Lower leg skin (tissue), 4 donors: ENCODE measurements around the gene RAB30. TPM values are rescaled to one million over a fixed set of nuclear protein-coding genes. Genes with fewer than 3 reads are reported as not detected.

Experiments used
- DNase-seq, 2 donors: peaks; one replicate each; pipeline ENCODE4 v3.0.0-alpha.2; 2019; ENCODE audit warnings: low spot score in 2 of 2
- H3K4me3 ChIP-seq: fragments of 200-600 bp; sonication (generic); 2 replicates; pipeline ENCODE4 v1.5.1; 2017; ENCODE audit warnings: mild to moderate bottlenecking, low read depth; ENCODE audit not compliant: poor library complexity, severe bottlenecking
- POLR2A ChIP-seq, 2 donors: fragments of 450-650 bp; IDR thresholded peaks; one replicate each; pipeline ENCODE4 v1.6.1; 2016 to 2017; ENCODE audit warnings: antibody characterized with exemption in 2 of 2, mild to moderate bottlenecking in 1 of 2, moderate library complexity in 1 of 2
- WGBS, 2 donors: methylation state at CpG; one replicate each; pipeline ENCODE4 v1.1.5; 2018; 5-methylcytosine and 5-hydroxymethylcytosine counted together
- intact Hi-C: fragments of 100-400 bp; cut with DNase I; formaldehyde crosslinking; loops from one replicate; pipeline ENCODE4 v1.15.0; 2023; ENCODE audit warnings: low total_unique reads
- total RNA-seq, 4 donors: library from RNA; depleted of rRNA; stranded (reverse); fragments of >200 nt; gene quantifications; one replicate each; pipeline ENCODE4 v1.1.0, GENCODE V29; 2016
- TF ChIP-seq, protein P1 (sequence below), 3 donors: fragments of 450-650 bp; IDR thresholded peaks; one replicate each; pipeline ENCODE4 v1.5.1; 2016; ENCODE audit warnings: antibody characterized with exemption in 3 of 3, mild to moderate bottlenecking in 3 of 3, moderate library complexity in 2 of 3

RAB30 gene
- total RNA-seq, 4 donors from 2014 or later, result 13.4 to 53.9 (median 25.7) TPM

DNA sequence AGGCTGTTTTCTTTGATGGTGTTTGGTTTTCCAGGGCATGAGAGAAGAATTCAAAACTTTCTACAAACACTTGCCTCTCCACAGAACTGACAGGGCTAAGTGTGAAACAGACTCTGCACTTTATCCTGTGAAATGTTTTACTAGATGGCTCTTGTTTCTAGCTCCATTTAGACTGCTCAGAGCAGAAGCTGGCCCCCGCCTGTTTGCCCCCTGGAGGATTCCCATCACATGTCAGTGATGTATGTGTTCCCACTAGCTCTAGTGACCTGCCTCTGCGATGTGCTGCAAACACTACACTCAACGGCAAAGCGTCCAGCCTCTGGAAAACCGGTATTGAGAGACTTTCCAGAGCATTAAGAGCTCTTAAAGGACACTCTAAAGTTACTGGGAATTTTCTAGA lies 43.9 kb upstream of the RAB30 start:
- DNase-seq, result no peak
- intact Hi-C loops, result no loop called here
- no peak overlapping the region for H3K4me3 ChIP-seq
- TF ChIP-seq, protein P1, sequence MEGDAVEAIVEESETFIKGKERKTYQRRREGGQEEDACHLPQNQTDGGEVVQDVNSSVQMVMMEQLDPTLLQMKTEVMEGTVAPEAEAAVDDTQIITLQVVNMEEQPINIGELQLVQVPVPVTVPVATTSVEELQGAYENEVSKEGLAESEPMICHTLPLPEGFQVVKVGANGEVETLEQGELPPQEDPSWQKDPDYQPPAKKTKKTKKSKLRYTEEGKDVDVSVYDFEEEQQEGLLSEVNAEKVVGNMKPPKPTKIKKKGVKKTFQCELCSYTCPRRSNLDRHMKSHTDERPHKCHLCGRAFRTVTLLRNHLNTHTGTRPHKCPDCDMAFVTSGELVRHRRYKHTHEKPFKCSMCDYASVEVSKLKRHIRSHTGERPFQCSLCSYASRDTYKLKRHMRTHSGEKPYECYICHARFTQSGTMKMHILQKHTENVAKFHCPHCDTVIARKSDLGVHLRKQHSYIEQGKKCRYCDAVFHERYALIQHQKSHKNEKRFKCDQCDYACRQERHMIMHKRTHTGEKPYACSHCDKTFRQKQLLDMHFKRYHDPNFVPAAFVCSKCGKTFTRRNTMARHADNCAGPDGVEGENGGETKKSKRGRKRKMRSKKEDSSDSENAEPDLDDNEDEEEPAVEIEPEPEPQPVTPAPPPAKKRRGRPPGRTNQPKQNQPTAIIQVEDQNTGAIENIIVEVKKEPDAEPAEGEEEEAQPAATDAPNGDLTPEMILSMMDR (IDR thresholded peaks at IDR 0.05), result no peak
- no peak for TF ChIP-seq POLR2A (IDR thresholded peaks at IDR 0.05)
- WGBS, 2 donors, result 58 to 68% methylated on average over 5 of the region's 5 CpGs

DNA sequence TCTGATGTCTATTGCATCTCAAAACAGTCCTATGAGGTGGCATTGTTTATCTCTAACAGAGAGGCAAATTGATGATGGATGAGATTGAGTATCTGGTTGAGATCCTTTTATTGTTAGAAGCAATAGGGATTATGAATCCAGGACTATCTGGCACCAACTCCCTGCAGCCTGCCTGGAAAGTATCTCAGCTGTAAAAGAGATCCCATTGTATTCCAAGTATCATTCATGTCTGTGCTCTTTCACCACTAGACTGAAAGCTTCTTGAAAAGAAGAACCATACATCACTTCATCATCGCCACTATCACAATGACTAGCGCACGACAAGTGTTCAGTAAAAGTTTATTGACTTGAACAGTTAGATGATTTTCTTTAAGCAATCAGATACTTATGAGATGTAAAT lies 43.3 kb upstream of the RAB30 start:
- TF ChIP-seq, protein P1 (IDR thresholded peaks at IDR 0.05), result no peak
- no peak for TF ChIP-seq POLR2A (IDR thresholded peaks at IDR 0.05)
- intact Hi-C loops, result no loop called here
- no peak overlapping the region for H3K4me3 ChIP-seq
- 90 to 96% methylated on average over 3 of the region's 3 CpGs for WGBS, 2 donors
- DNase-seq, result no peak

DNA sequence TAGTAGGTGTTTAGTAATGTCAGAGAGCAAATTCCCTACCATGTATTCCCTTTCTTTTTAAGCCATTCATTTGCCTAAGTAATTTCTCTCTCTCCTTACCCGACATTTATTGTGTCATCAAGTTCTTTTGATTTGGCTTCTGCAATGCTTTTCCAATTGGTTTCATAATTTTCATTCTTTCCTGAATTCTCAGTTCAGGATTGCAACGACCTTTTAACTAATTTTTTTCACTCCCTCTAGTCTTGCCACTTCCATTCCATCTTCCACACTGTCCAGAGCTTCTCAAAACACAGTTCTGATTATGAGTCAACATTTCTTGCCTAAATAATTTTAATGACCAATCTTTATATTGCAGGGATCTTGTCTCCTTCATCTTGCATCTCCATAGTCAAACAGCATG lies 41.2 kb upstream of the RAB30 start:
- no peak for TF ChIP-seq POLR2A (IDR thresholded peaks at IDR 0.05)
- TF ChIP-seq, protein P1 (IDR thresholded peaks at IDR 0.05), result no peak
- intact Hi-C loops, result no loop called here
- DNase-seq, result no peak
- 47 to 65% methylated on average over 2 of the region's 2 CpGs for WGBS, 2 donors
- no peak overlapping the region for H3K4me3 ChIP-seq

DNA sequence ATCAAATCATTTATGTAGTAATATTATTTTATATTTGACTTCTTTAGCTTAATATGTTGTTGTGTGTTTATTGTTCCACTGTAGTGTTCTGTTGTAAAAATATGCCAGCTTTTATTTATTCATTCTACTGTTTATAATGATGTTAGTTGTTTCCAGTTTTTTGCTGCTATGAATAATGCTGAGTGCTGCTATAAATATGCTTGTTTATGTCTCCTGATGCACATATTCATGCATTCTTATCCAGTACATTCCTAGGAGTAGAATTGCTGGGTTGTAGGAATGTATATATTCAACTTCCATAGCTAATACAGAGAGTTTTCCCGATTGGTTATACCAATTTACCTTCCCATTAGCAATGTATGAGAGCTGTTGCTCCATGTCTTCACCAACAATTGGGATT lies 33.5 kb upstream of the RAB30 start:
- no peak for DNase-seq
- 85 to 91% methylated on average over 1 of the region's 1 CpG for WGBS, 2 donors
- TF ChIP-seq POLR2A (IDR thresholded peaks at IDR 0.05), result no peak
- TF ChIP-seq, protein P1 (IDR thresholded peaks at IDR 0.05), result no peak
- intact Hi-C loops, result no loop called here
- no peak overlapping the region for H3K4me3 ChIP-seq

DNA sequence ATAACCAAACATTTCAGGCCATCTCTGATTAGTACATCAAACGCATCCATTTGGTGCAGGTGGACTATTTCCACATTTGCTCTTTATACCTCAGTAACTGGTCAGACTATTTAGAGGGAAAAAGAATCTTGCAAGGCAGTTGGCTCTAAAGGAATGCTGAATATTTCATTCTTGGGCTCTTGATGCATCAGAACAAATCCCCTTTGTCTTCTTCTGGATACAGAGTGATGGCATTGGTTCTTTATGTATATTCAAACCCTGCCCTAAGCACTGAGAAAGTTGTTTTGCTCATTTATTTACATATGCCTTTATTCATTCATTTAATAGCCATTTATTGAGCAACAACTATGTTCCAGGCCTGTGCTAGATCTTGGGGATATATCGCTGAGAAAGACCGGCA lies 31.1 kb upstream of the RAB30 start:
- TF ChIP-seq, protein P1 (IDR thresholded peaks at IDR 0.05), result no peak
- TF ChIP-seq POLR2A (IDR thresholded peaks at IDR 0.05), result no peak
- no peak for DNase-seq
- intact Hi-C loops, result no loop called here
- no peak overlapping the region for H3K4me3 ChIP-seq
- 83 to 92% methylated on average over 3 of the region's 3 CpGs for WGBS, 2 donors

DNA sequence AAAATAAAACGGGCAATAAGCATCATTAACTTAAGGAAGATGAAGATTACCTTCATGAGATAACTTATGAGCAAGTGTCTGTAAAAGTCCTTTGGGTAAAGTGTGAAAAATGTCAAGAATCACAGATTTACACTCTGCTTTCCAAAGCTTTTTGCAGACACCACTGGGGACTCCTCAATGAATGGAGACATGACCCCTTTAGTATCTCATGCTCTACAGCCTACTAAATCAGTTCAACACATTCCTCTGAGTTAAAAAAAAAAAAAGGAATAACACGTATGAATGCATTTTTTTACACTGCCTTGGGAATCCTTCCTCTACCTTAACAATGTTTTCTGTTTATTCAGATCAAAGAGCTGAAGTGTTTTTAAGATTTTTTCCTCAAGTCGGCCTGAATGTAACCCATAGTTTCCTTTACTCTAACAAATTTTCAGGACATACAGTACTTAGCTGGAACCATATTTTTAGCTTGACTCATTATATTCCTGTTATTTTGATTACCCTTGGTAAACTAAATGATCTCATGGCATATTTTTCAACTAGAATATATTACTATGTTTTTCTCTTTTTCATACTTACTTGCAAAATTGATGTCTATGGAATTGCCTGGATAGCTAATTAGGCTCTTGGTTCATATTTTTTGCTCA lies 25.9 kb upstream of the RAB30 start:
- WGBS, 2 donors, result 55 to 59% methylated on average over 3 of the region's 3 CpGs
- intact Hi-C loops, result no loop called here
- DNase-seq, result no peak
- TF ChIP-seq, protein P1 (IDR thresholded peaks at IDR 0.05), result no peak
- TF ChIP-seq POLR2A (IDR thresholded peaks at IDR 0.05), result no peak
- no peak overlapping the region for H3K4me3 ChIP-seq
